GM13976 (cell line): ENCODE results near the gene NOD1.
"Not testable (repeated sequence)": the region's sequence is repeated elsewhere in the genome, so short reads cannot be mapped to it uniquely, and the experiment has no call there.

Source experiments
- DNase-seq: peaks from one replicate; pipeline ENCODE4 v3.0.0; 2012; ENCODE audit warnings: low spot score
- CTCF ChIP-seq: IDR thresholded peaks from 2 replicates; pipeline ENCODE4 v1.5.1; 2012; ENCODE audit warnings: borderline replicate concordance, mild to moderate bottlenecking; ENCODE audit not compliant: insufficient read depth; ENCODE audit errors: extremely low read depth, missing control alignments, control extremely low read depth
- in situ Hi-C: fragments of 300-500 bp; cut with MboI; formaldehyde crosslinking; loops from one replicate; pipeline ENCODE4 v1.12.0; 2022; ENCODE audit warnings: low sequenced_read_pairs, mixed read lengths, inconsistent platforms; ENCODE audit not compliant: unreplicated experiment

The NOD1 gene

DNA sequence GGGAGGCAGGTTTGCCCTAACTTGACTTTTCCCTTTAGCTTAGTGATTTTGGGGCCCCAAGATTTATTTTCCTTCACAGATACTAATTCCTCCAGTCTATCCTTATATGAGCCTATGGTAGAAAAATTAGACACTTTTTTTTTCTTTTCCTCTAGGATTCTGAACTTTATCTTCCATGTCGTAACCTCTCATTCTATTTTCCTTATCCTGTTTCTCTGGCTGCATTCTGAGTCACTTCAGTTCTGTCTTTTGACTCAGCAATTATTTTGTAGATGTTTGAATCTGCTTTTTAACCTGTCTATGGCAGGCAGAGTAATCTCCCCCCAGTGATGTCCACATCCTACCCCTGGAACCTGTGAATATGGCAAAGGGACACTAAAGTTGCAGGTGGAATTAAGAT, 7.1 kb upstream of the NOD1 start:
- no peak for TF ChIP-seq CTCF
- in situ Hi-C loops = no loop called here

DNA sequence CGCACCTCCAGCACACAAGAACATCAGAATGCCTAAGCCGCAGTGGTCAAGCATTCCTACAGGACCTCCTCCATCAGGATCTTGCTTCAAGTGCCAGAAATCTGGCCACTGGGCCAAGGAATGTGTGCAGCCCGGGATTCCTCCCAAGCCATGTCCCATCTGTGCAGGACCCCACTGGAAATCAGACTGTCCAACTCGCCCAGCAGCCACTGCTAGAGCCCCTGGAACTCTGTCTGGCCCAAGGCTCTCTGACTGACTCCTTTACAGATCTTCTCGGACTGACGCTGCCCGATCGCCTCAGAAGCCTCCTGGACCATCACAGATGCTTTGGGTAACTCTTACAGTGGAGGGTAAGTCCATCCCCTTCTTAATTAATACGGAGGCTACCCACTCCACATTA, 2.8 kb upstream of the NOD1 start:
- DNase-seq, in situ Hi-C loops: not testable (repeated sequence)

More for the DNA sequence above, 7.1 kb upstream of the NOD1 start:
- no peak for DNase-seq

DNA sequence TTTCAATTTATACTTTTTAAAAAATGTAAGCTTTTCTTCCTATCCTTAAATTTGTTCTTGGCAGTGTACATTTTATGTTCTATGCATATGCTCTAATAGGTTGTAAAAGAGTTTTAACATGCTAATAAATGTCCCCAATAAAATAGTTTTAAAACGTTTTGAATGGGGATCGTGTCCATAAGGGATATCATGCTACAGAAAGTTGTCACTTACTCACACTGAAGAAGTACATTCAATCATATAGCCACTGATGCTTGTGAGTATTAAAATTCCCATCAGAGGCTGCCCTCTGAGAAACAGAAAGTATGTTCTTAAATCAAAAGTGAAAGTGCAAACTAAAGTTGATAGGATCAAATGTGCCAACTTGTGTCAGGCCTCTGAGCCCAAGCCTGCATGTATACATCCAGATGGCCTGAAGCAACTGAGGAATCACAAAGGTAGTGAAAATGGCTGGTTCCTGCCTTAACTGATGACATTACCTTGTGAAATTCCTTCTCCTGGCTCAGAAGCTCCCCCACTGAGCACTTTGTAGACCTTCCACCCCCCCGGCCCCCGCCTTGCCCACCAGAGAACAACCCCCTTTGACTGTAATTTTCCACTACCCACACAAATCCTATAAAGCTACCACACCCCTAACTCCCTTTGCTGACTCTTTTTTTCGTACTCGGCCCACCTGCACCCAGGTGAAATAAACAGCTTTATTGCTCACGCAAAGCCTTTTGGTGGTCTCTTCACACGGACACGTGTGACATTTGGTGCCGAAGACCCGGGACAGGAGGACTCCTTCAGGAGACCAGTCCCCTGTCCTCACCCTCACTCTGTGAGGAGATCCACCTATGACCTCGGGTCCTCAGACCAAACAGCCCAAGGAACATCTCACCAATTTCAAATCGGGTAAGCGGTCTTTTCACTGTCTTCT, 877 bp upstream of the NOD1 start:
- DNase-seq = peak; percentile 44
- in situ Hi-C loops = no loop called here
- TF ChIP-seq CTCF = no peak

GRCh38 chr7:30476459-30477145, 2.0 kb downstream of the NOD1 start:
- no peak for DNase-seq
- no peak for TF ChIP-seq CTCF
- in situ Hi-C loops = no loop called here

- no peak for TF ChIP-seq CTCF
- DNase-seq = no peak
- in situ Hi-C loops = no loop called here
Measured at GRCh38 chr7:30475580-30475979, 3.0 kb downstream of the NOD1 start.

DNA sequence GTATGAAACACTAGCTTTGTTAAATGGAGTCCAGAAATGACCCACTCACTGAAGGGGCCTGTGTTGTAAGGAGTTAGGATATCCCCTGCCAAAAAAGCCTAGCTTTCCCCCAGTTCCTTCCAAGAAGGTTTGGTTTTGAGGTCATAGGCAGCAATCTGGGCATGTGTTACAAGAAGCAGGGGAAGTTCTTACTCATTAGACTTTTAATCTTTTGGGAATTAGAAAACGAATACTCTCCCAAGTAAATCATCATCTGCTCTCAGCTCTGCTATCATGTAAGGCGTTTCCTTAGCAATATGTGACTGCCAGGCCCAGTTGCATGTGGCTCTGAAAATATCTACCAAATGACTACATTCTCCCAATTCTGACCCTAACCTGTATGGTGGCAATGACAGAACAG, 3.7 kb downstream of the NOD1 start:
- no peak for DNase-seq
- TF ChIP-seq CTCF = no peak
- in situ Hi-C loops = no loop called here

GRCh38 chr7:30474485-30474884, 4.1 kb downstream of the NOD1 start:
- DNase-seq = no peak
- no peak for TF ChIP-seq CTCF
- in situ Hi-C loops = no loop called here
